ENCODE results near the gene CLDN7. TPM values are rescaled to one million over a fixed set of nuclear protein-coding genes. Genes with fewer than 3 reads are reported as not detected.
A peak's percentile ranks its signal among the peaks of the same experiment; 100 is the strongest.

CLDN7 gene
- total RNA-seq, 2 donors from 2014 or later: 2.1 to 4.9 TPM

DNA sequence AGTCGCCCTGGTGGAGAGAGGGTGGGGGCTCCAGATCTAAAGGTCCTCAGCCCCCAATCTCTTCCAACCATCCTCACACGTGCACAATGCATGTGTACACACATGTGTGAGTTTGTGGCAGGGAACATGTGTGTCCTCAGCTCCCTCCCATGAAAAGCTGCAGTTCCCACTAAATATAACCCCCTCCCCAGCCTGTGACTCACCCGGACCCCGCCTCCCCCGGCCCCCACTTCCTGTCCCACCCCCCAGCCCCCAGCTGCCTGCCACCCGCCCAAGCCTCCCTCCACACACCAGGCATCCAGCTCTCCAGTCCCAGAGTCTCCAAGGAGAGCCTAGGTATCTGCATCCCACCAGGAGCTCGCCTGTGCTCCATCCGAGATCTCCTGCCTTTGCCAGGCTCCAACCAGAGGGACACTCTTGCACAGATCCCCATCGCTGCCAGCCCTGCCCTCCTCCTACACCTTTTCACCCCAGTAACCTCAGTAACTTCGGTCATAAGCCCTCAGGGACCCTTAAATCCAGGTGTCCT lies 46.6 kb downstream of the CLDN7 start:
- intact Hi-C loops (cut with DNase I): no loop called here
- DNase-seq (no peak), ATAC-seq (no peak)

DNA sequence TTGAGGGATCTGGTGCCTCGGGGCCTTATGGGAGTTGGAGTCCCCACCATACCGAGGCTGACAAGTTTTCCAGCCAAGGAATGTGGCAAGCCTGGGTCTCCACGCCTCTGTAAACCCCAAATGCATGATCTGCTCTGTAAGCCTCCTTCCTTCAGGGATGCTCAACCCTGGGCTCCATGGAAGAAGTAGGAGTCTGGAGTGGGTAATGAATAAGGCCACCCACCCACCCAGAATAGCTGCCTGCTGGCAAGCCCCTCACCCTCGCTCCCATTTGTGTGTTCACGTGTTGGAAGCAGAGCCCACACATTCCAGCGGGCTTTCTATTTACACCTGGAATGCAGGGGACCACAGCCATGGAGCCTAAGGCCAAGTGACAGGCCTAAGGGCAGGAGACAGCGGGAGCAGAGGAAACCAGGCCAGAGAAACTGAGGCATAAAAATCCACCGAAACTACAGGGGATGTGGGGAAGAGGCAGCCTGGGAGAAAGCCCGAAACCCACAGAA lies 47.1 kb downstream of the CLDN7 start:
- intact Hi-C loops (cut with DNase I): no loop called here

DNA sequence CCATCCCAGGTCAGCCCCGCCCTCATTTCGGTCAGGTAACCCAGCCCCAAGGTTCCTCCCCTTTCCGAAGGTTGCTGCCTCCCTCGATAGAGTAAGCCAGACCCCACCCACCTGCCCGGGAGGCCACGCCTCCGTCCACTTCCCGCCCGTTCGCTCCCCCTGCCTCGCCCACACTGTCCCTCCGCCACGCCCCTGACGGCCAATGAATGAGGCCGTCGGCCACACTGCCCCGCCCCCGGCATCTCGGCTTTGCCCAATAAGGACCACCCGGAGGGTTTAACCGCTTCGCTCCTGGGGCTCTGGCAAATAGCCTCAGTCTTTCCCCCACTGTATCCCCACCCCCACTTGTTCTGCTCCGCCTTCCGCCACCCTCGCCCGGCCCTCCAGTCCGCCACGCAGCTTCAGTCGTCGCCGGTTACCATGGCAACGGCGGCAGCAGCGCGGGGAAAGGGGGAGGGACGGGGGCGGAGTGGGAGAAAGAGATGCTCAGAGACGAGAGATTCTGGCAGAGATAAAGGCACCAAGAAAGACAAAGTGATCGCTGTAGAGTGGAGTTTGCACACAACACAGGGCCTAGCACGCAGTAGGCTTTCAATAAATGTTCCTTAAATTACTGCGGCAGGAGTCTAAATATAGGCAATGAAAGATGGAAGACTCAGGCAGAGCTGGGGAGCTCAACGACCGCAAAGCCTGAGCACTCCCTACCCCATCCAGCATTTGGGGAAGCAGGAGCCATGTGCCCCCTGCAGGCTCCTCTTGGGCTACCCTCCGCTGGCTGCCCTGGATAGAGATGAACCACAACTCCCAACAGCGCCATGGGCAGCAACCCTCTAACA lies 47.8 kb downstream of the CLDN7 start:
- ATAC-seq (peak; percentile 91), DNase-seq (peak; percentile 99)
- intact Hi-C loops (cut with DNase I): no loop called here

More for the DNA sequence above, 47.1 kb downstream of the CLDN7 start:
- ATAC-seq (no peak), DNase-seq (no peak)

- intact Hi-C loops (cut with DNase I): no loop called here
- ATAC-seq: no peak
- DNase-seq: peak; percentile 81
Measured at GRCh38 chr17:7213895-7214299, 48.4 kb downstream of the CLDN7 start.

- DNase-seq: no peak
- intact Hi-C loops (cut with DNase I): no loop called here
- ATAC-seq: no peak
Measured at GRCh38 chr17:7211491-7212273, 50.6 kb downstream of the CLDN7 start.

Small RNA genes within 50 kb of the gene (microRNA-seq; reads per million reads assigned to microRNA genes)
- 968 to 1,569 reads per million in 2 donors for gene MIR324

Other genes starting within 250 kb of the CLDN7 start
- 100 to 1,000 TPM; 174 to 198 TPM for gene RNASEK, start 249.9 kb downstream of the CLDN7 start, total RNA-seq
- 10 to 100 TPM; 14.1 to 19.8 TPM for gene BCL6B, start 239.4 kb downstream of the CLDN7 start, total RNA-seq
- gene SLC16A13, start 226.5 kb downstream of the CLDN7 start, total RNA-seq: 1 to 10 TPM; 1.2 to 1.8 TPM
- gene SLC16A11, start 218.4 kb downstream of the CLDN7 start, total RNA-seq: 1 to 10 TPM; 2.5 to 3.5 TPM
- gene CLEC10A, start 182.2 kb downstream of the CLDN7 start, total RNA-seq: 10 to 100 TPM in 1 of 2 donors, 1 to 10 TPM in 1; 6.6 to 13.4 TPM
- under 1 TPM; 0.62 to 0.68 TPM for gene ASGR2, start 147.7 kb downstream of the CLDN7 start, total RNA-seq
- under 1 TPM; 0.68 TPM for gene ASGR1, start 83.1 kb downstream of the CLDN7 start, total RNA-seq
- gene DLG4, start 42.6 kb downstream of the CLDN7 start, total RNA-seq: 10 to 100 TPM; 21.3 to 22.9 TPM
- 1,000 to 10,000 TPM in 1 of 2 donors, 100 to 1,000 TPM in 1; 891 to 1,101 TPM for gene ACADVL, start 42.5 kb downstream of the CLDN7 start, total RNA-seq
- 10 to 100 TPM; 22.5 to 23.8 TPM for gene DVL2, start 28.0 kb downstream of the CLDN7 start, total RNA-seq
- gene PHF23, start 23.0 kb downstream of the CLDN7 start, total RNA-seq: 10 to 100 TPM; 18.5 to 27.5 TPM
- 100 to 1,000 TPM; 459 to 475 TPM for gene GABARAP, start 20.0 kb downstream of the CLDN7 start, total RNA-seq
- gene CTDNEP1, start 10.7 kb downstream of the CLDN7 start, total RNA-seq: 100 to 1,000 TPM; 116 to 118 TPM
- gene ELP5, start 10.3 kb downstream of the CLDN7 start, total RNA-seq: 10 to 100 TPM; 68.3 to 93.8 TPM
- 10 to 100 TPM; 79.1 to 87.6 TPM for gene SLC2A4, start 19.2 kb upstream of the CLDN7 start, total RNA-seq
- 1 to 10 TPM; 1.2 to 1.9 TPM for gene YBX2, start 32.2 kb upstream of the CLDN7 start, total RNA-seq
- gene EIF5A, start 45.1 kb upstream of the CLDN7 start, total RNA-seq: 100 to 1,000 TPM; 274 to 374 TPM
- gene GPS2, start 52.9 kb upstream of the CLDN7 start, total RNA-seq: 10 to 100 TPM; 59.3 to 63.4 TPM
- 10 to 100 TPM; 24.8 to 38.8 TPM for gene NEURL4, start 66.9 kb upstream of the CLDN7 start, total RNA-seq
- gene ACAP1, start 74.1 kb upstream of the CLDN7 start, total RNA-seq: 10 to 100 TPM; 19.0 to 20.4 TPM
- 1 to 10 TPM; 5.3 to 5.9 TPM for gene KCTD11, start 89.7 kb upstream of the CLDN7 start, total RNA-seq
- gene TMEM95, start 92.7 kb upstream of the CLDN7 start, total RNA-seq: not detected
- 1 to 10 TPM; 1.9 to 2.1 TPM for gene TNK1, start 118.6 kb upstream of the CLDN7 start, total RNA-seq
- 10 to 100 TPM; 22.4 to 29.0 TPM for gene PLSCR3, start 132.0 kb upstream of the CLDN7 start, total RNA-seq
- 10 to 100 TPM; 67.3 to 69.2 TPM for gene TMEM256, start 141.6 kb upstream of the CLDN7 start, total RNA-seq
- 10 to 100 TPM; 12.1 to 15.5 TPM for gene NLGN2, start 145.4 kb upstream of the CLDN7 start, total RNA-seq
- not detected for gene SPEM1, start 157.8 kb upstream of the CLDN7 start, total RNA-seq
- not detected for gene SPEM2, start 163.1 kb upstream of the CLDN7 start, total RNA-seq
- not detected for gene SPEM3, start 166.4 kb upstream of the CLDN7 start, total RNA-seq
- 1 to 10 TPM; 2.7 to 2.9 TPM for gene TMEM102, start 173.0 kb upstream of the CLDN7 start, total RNA-seq
- gene FGF11, start 177.0 kb upstream of the CLDN7 start, total RNA-seq: 10 to 100 TPM; 20.5 to 24.6 TPM
- gene CHRNB1, start 182.6 kb upstream of the CLDN7 start, total RNA-seq: 10 to 100 TPM; 12.4 to 13.8 TPM
- 10 to 100 TPM; 62.1 to 62.2 TPM for gene ZBTB4, start 217.2 kb upstream of the CLDN7 start, total RNA-seq
- not detected for gene SLC35G6, start 219.0 kb upstream of the CLDN7 start, total RNA-seq
- 10 to 100 TPM; 42.8 to 56.9 TPM for gene POLR2A, start 221.9 kb upstream of the CLDN7 start, total RNA-seq